H9 (cell line): ENCODE data around the gene SPIRE2. TPM values are rescaled to one million over a fixed set of nuclear protein-coding genes. Genes with fewer than 3 reads are reported as not detected.

Experiments used
- DNase-seq: peaks from one replicate; pipeline ENCODE4 v3.0.0-alpha.2; 2017
- H2AFZ ChIP-seq: one replicate; pipeline ENCODE4 v1.6.1; 2013; ENCODE audit warnings: mild to moderate bottlenecking, low read length, control low read depth, moderate library complexity
- H2AK5ac ChIP-seq: 2 replicates; pipeline ENCODE4 v1.6.1; 2013; ENCODE audit warnings: low read length, control low read depth, mixed read lengths; ENCODE audit not compliant: insufficient read length
- H2BK120ac ChIP-seq: one replicate; pipeline ENCODE4 v1.6.1; 2013; ENCODE audit warnings: low read depth, mild to moderate bottlenecking, low read length, control low read depth, inconsistent platforms; ENCODE audit not compliant: poor library complexity, severe bottlenecking
- H2BK12ac ChIP-seq: 2 replicates; pipeline ENCODE4 v1.6.1; 2013; ENCODE audit warnings: low read length, control low read depth, mixed read lengths, low read depth; ENCODE audit not compliant: insufficient read length
- H2BK15ac ChIP-seq: 2 replicates; pipeline ENCODE4 v1.6.1; 2013; ENCODE audit warnings: low read depth, low read length, control low read depth
- H2BK20ac ChIP-seq: one replicate; pipeline ENCODE4 v1.6.1; 2013; ENCODE audit warnings: low read depth, mild to moderate bottlenecking, low read length, control low read depth, inconsistent platforms; ENCODE audit not compliant: poor library complexity, severe bottlenecking
- H2BK5ac ChIP-seq: 2 replicates; pipeline ENCODE4 v1.6.1; 2013; ENCODE audit warnings: low read length, control low read depth, mixed read lengths; ENCODE audit not compliant: insufficient read length
- H3K14ac ChIP-seq: 2 replicates; pipeline ENCODE4 v1.6.1; 2013; ENCODE audit warnings: low read length, control low read depth; ENCODE audit not compliant: insufficient read depth
- H3K18ac ChIP-seq: 2 replicates; pipeline ENCODE4 v1.6.1; 2013; ENCODE audit warnings: low read depth, mild to moderate bottlenecking, mixed read lengths, low read length, control low read depth; ENCODE audit not compliant: insufficient read length
- H3K23ac ChIP-seq: 2 replicates; pipeline ENCODE4 v1.6.1; 2013; ENCODE audit warnings: low read length, control low read depth, mixed read lengths, low read depth; ENCODE audit not compliant: insufficient read length
- H3K23me2 ChIP-seq: 2 replicates; pipeline ENCODE4 v1.6.1; 2013; ENCODE audit warnings: low read depth, mild to moderate bottlenecking, mixed read lengths, low read length, control low read depth; ENCODE audit not compliant: insufficient read length, poor library complexity, severe bottlenecking
- H3K27ac ChIP-seq: 2 replicates; pipeline ENCODE4 v1.5.1; 2013; ENCODE audit warnings: low read length, control low read depth, mixed read lengths, low read depth; ENCODE audit not compliant: insufficient read length
- H3K27me3 ChIP-seq: 2 replicates; pipeline ENCODE4 v1.6.1; 2013; ENCODE audit warnings: low read length, control low read depth, inconsistent platforms; ENCODE audit not compliant: insufficient read depth
- H3K4ac ChIP-seq: 2 replicates; pipeline ENCODE4 v1.6.1; 2013; ENCODE audit warnings: low read depth, mild to moderate bottlenecking, control low read depth, inconsistent platforms, low read length, moderate library complexity
- H3K4me1 ChIP-seq: 2 replicates; pipeline ENCODE4 v1.6.1; 2013; ENCODE audit warnings: low read length, control low read depth, inconsistent platforms; ENCODE audit not compliant: insufficient read depth
- H3K4me2 ChIP-seq: 2 replicates; pipeline ENCODE4 v1.6.1; 2013; ENCODE audit warnings: low read length, control low read depth, mixed read lengths; ENCODE audit not compliant: insufficient read length, insufficient read depth
- H3K56ac ChIP-seq: 2 replicates; pipeline ENCODE4 v1.6.1; 2013; ENCODE audit warnings: low read depth, mild to moderate bottlenecking, mixed read lengths, low read length, control low read depth; ENCODE audit not compliant: insufficient read length
- H3K79me1 ChIP-seq: 2 replicates; pipeline ENCODE4 v1.6.1; 2013; ENCODE audit warnings: low read depth, mild to moderate bottlenecking, moderate library complexity, low read length, control low read depth, inconsistent platforms; ENCODE audit not compliant: insufficient read depth, poor library complexity, severe bottlenecking
- H3K79me2 ChIP-seq: 2 replicates; pipeline ENCODE4 v1.6.1; 2013; ENCODE audit warnings: low read length, control low read depth, inconsistent platforms; ENCODE audit not compliant: insufficient read depth
- H3K9ac ChIP-seq: 2 replicates; pipeline ENCODE4 v1.6.1; 2013; ENCODE audit warnings: low read length, control low read depth, mixed read lengths; ENCODE audit not compliant: insufficient read length; ENCODE audit errors: extremely low read depth
- H3K9me3 ChIP-seq: one replicate; pipeline ENCODE4 v1.6.1; 2013; ENCODE audit warnings: low read depth, low read length, inconsistent platforms; ENCODE audit not compliant: control insufficient read depth
- H3T11ph ChIP-seq: one replicate; pipeline ENCODE4 v1.6.1; 2013; ENCODE audit warnings: mild to moderate bottlenecking, low read length, control low read depth, inconsistent platforms
- H4K20me1 ChIP-seq: one replicate; pipeline ENCODE4 v1.6.1; 2013; ENCODE audit not compliant: control insufficient read depth, insufficient read length, insufficient read depth
- H4K5ac ChIP-seq: 2 replicates; pipeline ENCODE4 v1.6.1; 2013; ENCODE audit warnings: low read depth, mild to moderate bottlenecking, mixed read lengths, low read length, control low read depth; ENCODE audit not compliant: insufficient read length
- H4K8ac ChIP-seq: replicated peaks from 2 replicates; pipeline ENCODE4 v1.6.1; 2013; ENCODE audit warnings: low read length, control low read depth, mixed read lengths, low read depth; ENCODE audit not compliant: insufficient read length
- H4K91ac ChIP-seq: 2 replicates; pipeline ENCODE4 v1.6.1; 2013; ENCODE audit warnings: low read depth, mild to moderate bottlenecking, moderate library complexity, mixed read lengths, low read length, control low read depth; ENCODE audit not compliant: insufficient read length
- H3K27ac Mint-ChIP-seq, 3 experiments: 2 replicates in 2 of 3; 3 replicates in 1 of 3; pipeline ENCODE4 v1.8.0; 2020 to 2021; ENCODE audit warnings: mixed read lengths in 3 of 3, mild to moderate bottlenecking in 1 of 3, moderate library complexity in 1 of 3
- H3K27me3 Mint-ChIP-seq: 2 replicates; pipeline ENCODE4 v1.8.0; 2021; ENCODE audit warnings: low read depth, mild to moderate bottlenecking, moderate library complexity, mixed read lengths
- H3K36me3 Mint-ChIP-seq, 3 experiments: 2 replicates in 2 of 3; 3 replicates in 1 of 3; pipeline ENCODE4 v1.8.0; 2020 to 2021; ENCODE audit warnings: low read depth in 3 of 3, mixed read lengths in 3 of 3; ENCODE audit not compliant: insufficient read depth in 1 of 3
- H3K4me1 Mint-ChIP-seq, 2 experiments: 2 replicates each; pipeline ENCODE4 v1.8.0; 2020; ENCODE audit warnings: mixed read lengths in 2 of 2
- H3K4me3 Mint-ChIP-seq, 2 experiments: 2 replicates in 1 of 2; 3 replicates in 1 of 2; pipeline ENCODE4 v1.8.0; 2020 to 2021; ENCODE audit warnings: mild to moderate bottlenecking in 2 of 2, mixed read lengths in 2 of 2, moderate library complexity in 1 of 2
- H3K9me3 Mint-ChIP-seq, 2 experiments: 2 replicates in 1 of 2; 3 replicates in 1 of 2; pipeline ENCODE4 v1.8.0; 2020; ENCODE audit warnings: mild to moderate bottlenecking in 2 of 2, mixed read lengths in 2 of 2, moderate library complexity in 1 of 2
- CTCF ChIP-seq: fragments of 200-600 bp; sonication (generic); conservative IDR thresholded peaks from 3 replicates; pipeline ENCODE4 v1.8.0; 2021; ENCODE audit warnings: antibody characterized with exemption, mild to moderate bottlenecking
- WGBS: extraction: QIAGEN DNeasy Blood & Tissue Kit; methylation state at CpG from one replicate; pipeline ENCODE4 v1.1.7; 2013; ENCODE audit warnings: missing lambda C conversion rate, low lambda C conversion rate, mixed read lengths; ENCODE audit not compliant: insufficient read length; ENCODE audit errors: extremely low coverage; 5-methylcytosine and 5-hydroxymethylcytosine counted together
- total RNA-seq: library from RNA; stranded (reverse); gene quantifications from 2 replicates; pipeline ENCODE4 v1.2.1, GENCODE V29; 2021

SPIRE2 gene
- total RNA-seq, 1 experiment from 2014 or later = 6.9 TPM

GRCh38 chr16:89884041-89884421, 55.8 kb downstream of the SPIRE2 start:
- H3K4me1 Mint-ChIP-seq = no peaks in the 10 kb centered on the region
- H3K4ac ChIP-seq = no peak overlapping the region
- no peak overlapping the region for H2BK5ac ChIP-seq
- H3K14ac ChIP-seq = no peak overlapping the region
- H3K27ac ChIP-seq = no peak overlapping the region
- H3K18ac ChIP-seq = no peak overlapping the region
- H3T11ph ChIP-seq = no peak overlapping the region
- H3K4me1 ChIP-seq = no peaks in the 10 kb centered on the region
- H3K23me2 ChIP-seq = no peaks in the 10 kb centered on the region
- no peak overlapping the region for H3K23ac ChIP-seq
- no CpG with 5 or more reads among the region's 8 CpGs for WGBS
- H3K9ac ChIP-seq = no peak overlapping the region
- no peak overlapping the region for H2AFZ ChIP-seq
- H3K27me3 Mint-ChIP-seq = no peaks in the 10 kb centered on the region
- peak overlapping the region in 1 of 2 experiments; percentile 1; a peak in 1 of 5 replicates for H3K4me3 Mint-ChIP-seq
- H3K36me3 Mint-ChIP-seq = peaks cover 30 to 72% (median 63%) of the 10 kb centered on the region in 3 experiments
- no peak overlapping the region for H3K4me2 ChIP-seq
- peaks cover 3% of the 10 kb centered on the region for H3K79me1 ChIP-seq
- H3K9me3 ChIP-seq = no peaks in the 10 kb centered on the region
- DNase-seq = no peak
- no peaks in the 10 kb centered on the region for H3K9me3 Mint-ChIP-seq
- no peak overlapping the region for H2BK12ac ChIP-seq
- no peak overlapping the region for H2BK120ac ChIP-seq
- H3K27ac Mint-ChIP-seq = peak overlapping the region in 1 of 3 experiments; percentile 50; a peak in 1 of 7 replicates
- no peak overlapping the region for H2BK20ac ChIP-seq
- no peak overlapping the region for H2BK15ac ChIP-seq
- H4K8ac ChIP-seq = no peak overlapping the region
- no peaks in the 10 kb centered on the region for H3K27me3 ChIP-seq
- TF ChIP-seq CTCF = no peak
- H2AK5ac ChIP-seq = no peak overlapping the region
- peaks cover 3% of the 10 kb centered on the region; the same call in 1 of the 2 replicates for H3K79me2 ChIP-seq
- H4K91ac ChIP-seq = no peak overlapping the region
- H3K56ac ChIP-seq = no peak overlapping the region
- H4K5ac ChIP-seq = no peak overlapping the region
- H4K20me1 ChIP-seq = no peaks in the 10 kb centered on the region
